SU-DHL-6 (cell line): ENCODE measurements around the gene SUSD3.
A peak's percentile ranks its signal among the peaks of the same experiment; 100 is the strongest.

ENCODE experiments used
- H2AFZ ChIP-seq: fragments of 200-600 bp; sonication (generic); 2 replicates; pipeline ENCODE4 v1.6.1; 2014; ENCODE audit warnings: low read depth, mild to moderate bottlenecking, moderate library complexity, mixed read lengths, antibody characterized with exemption, low read length; ENCODE audit not compliant: severe bottlenecking
- H3F3A ChIP-seq: fragments of 200-600 bp; shearing (Covaris generic); 2 replicates; pipeline ENCODE4 v1.6.0; 2016; ENCODE audit warnings: antibody characterized with exemption, mild to moderate bottlenecking; ENCODE audit not compliant: insufficient read depth
- H3K27ac ChIP-seq: fragments of 200-600 bp; sonication (generic); 2 replicates; pipeline ENCODE4 v1.5.1; 2016; ENCODE audit warnings: low read depth, mild to moderate bottlenecking, low read length, moderate library complexity, mixed read lengths
- H3K27me3 ChIP-seq: fragments of 200-600 bp; sonication (generic), shearing (Covaris generic); 2 replicates; pipeline ENCODE4 v1.6.0; 2014; ENCODE audit warnings: mild to moderate bottlenecking, low read length
- H3K36me3 ChIP-seq: fragments of 200-600 bp; sonication (generic); 2 replicates; pipeline ENCODE4 v1.6.1; 2014; ENCODE audit warnings: mild to moderate bottlenecking, low read length, mixed read lengths
- H3K4me2 ChIP-seq: fragments of 300-600, 200-600 bp; shearing (Covaris generic), sonication (generic); 2 replicates; pipeline ENCODE4 v1.6.0; 2014; ENCODE audit warnings: low read length, low read depth, mild to moderate bottlenecking; ENCODE audit not compliant: poor library complexity, severe bottlenecking
- H3K4me3 ChIP-seq: fragments of 200-600 bp; sonication (generic); 2 replicates; pipeline ENCODE4 v1.5.1; 2014; ENCODE audit warnings: antibody characterized with exemption, low read length, mild to moderate bottlenecking, mixed read lengths; ENCODE audit not compliant: insufficient read depth, poor library complexity, severe bottlenecking
- H3K79me2 ChIP-seq: fragments of 200-600 bp; sonication (generic); 2 replicates; pipeline ENCODE4 v1.6.1; 2014; ENCODE audit warnings: mild to moderate bottlenecking, low read length, moderate library complexity; ENCODE audit not compliant: insufficient read depth
- H3K9ac ChIP-seq: fragments of 200-600 bp; sonication (generic); 2 replicates; pipeline ENCODE4 v1.7.0; 2014; ENCODE audit warnings: mild to moderate bottlenecking, low read length
- H3K9me2 ChIP-seq: fragments of 200-600 bp; sonication (generic); replicated peaks from 2 replicates; pipeline ENCODE4 v1.6.1; 2014; ENCODE audit warnings: low read length; ENCODE audit not compliant: insufficient read depth
- H3K9me3 ChIP-seq: fragments of 200-600 bp; sonication (generic); 2 replicates; pipeline ENCODE4 v1.6.1; 2014; ENCODE audit warnings: low read length, mixed read lengths; ENCODE audit not compliant: insufficient read depth
- H4K20me1 ChIP-seq: fragments of 200-600 bp; sonication (generic); 2 replicates; pipeline ENCODE4 v1.6.1; 2014; ENCODE audit warnings: low read depth, mild to moderate bottlenecking, antibody characterized with exemption, low read length, moderate library complexity, mixed read lengths
- EZH2phosphoT487 ChIP-seq: fragments of 200-600 bp; sonication (generic), shearing (Covaris generic); conservative IDR thresholded peaks from 2 replicates; pipeline ENCODE4 v1.6.1; 2018; ENCODE audit warnings: mild to moderate bottlenecking, antibody characterized with exemption, low read length, moderate library complexity, mixed read lengths
- TF ChIP-seq, protein P1 (sequence below): fragments of 200-600 bp; sonication (generic); IDR thresholded peaks from one replicate; pipeline ENCODE4 v1.5.1; 2017; ENCODE audit warnings: antibody characterized with exemption, mild to moderate bottlenecking, low read length, moderate library complexity; ENCODE audit not compliant: insufficient read depth, poor library complexity, severe bottlenecking

The SUSD3 gene

DNA sequence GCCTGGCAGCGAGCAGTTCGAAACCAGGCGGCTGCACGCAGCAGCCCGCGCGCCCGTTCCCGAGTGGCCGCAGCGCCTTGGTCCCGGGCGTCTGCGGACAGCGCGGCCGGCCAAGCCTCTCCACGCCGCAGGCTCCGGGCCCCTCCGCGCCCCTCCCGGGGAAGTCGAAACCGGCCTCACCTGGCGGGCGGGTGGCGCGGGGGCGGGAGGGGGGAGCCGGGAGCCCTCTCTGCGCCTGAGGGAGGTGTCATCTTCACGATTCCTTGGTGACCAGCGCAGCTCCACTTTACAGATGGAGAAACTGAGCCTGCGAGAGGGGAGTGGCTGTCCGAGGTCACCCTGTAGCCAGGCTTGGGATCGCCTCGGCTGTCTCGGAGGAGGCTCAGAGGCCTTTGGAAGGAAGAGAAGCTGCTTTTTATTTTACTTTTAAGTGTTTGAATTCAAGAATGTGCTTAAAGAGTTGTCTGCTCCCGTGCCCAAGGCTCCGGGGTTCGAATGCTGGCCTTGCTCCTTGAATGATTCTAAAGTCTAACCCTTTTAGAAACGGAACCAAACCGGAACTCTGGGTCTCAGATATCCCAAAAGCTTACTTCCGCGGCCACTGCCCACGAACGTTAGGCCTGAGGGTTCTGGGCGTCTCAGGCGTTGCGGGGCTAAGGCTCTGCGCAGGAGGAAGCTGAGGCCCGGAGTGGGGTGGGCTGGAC is 662 bp downstream of the SUSD3 start:
- Histone ChIP-seq H4K20me1 (no peaks in the 10 kb centered on the region), H3K27ac (no peak overlapping the region), H3K36me3 (no peaks in the 10 kb centered on the region), H3F3A (peaks cover 15% of the 10 kb centered on the region), H2AFZ (no peak overlapping the region), H3K9me3 (no peaks in the 10 kb centered on the region), H3K4me2 (peak overlapping the region; percentile 59), H3K79me2 (no peaks in the 10 kb centered on the region), H3K27me3 (no peaks in the 10 kb centered on the region), H3K9me2 (no peaks in the 10 kb centered on the region), H3K4me3 (no peak overlapping the region), H3K9ac (peak overlapping the region; percentile 27; the same call in 1 of the 2 replicates)
- TF ChIP-seq EZH2phosphoT487: no peak
- TF ChIP-seq, protein P1, sequence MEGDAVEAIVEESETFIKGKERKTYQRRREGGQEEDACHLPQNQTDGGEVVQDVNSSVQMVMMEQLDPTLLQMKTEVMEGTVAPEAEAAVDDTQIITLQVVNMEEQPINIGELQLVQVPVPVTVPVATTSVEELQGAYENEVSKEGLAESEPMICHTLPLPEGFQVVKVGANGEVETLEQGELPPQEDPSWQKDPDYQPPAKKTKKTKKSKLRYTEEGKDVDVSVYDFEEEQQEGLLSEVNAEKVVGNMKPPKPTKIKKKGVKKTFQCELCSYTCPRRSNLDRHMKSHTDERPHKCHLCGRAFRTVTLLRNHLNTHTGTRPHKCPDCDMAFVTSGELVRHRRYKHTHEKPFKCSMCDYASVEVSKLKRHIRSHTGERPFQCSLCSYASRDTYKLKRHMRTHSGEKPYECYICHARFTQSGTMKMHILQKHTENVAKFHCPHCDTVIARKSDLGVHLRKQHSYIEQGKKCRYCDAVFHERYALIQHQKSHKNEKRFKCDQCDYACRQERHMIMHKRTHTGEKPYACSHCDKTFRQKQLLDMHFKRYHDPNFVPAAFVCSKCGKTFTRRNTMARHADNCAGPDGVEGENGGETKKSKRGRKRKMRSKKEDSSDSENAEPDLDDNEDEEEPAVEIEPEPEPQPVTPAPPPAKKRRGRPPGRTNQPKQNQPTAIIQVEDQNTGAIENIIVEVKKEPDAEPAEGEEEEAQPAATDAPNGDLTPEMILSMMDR: no peak

DNA sequence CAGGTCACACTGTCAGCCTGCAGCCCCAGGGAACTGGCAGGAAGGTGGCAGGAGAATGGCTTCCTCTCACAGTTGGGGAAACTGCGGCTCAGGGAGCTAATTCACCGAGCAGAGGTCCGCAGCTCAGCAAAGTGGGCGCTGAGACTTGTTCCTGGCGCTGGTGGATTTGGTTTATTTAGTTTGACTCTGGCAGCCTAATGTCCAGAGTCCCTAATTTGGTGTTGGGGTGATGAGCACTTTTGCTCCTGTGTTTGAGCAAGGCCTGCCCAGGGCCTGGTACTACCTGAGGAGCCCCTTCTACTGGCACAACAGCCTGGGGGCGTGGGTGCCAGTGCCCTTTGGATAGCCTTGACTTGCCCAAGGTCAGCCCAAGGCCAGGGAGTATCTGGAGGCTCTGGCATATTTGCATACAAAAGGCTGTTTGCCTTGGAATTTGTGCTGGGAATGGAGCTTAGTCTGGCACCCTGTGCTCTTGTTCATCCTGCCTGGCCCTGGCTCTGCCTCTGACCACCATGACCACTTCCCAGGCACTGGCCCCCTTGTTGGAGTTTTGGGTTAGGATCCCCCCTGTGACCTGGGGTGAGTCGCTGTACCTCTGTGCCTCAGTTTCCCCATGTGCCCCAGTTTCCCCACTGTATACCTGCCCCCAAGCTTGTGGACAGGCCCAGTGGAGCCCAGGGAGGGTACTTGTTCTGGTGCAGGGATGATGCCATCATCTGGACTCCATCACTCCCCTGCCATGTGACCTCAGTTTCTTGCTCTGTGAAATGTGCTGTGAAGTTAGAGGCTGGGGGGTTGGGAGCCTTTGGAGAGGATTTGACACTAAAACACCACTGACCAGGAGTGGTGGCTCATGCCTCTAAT is 1.4 kb downstream of the SUSD3 start:
- peak overlapping the region; percentile 59 for H3K4me2 ChIP-seq
- H3F3A ChIP-seq: peaks cover 17% of the 10 kb centered on the region
- no peaks in the 10 kb centered on the region for H4K20me1 ChIP-seq
- no peaks in the 10 kb centered on the region for H3K27me3 ChIP-seq
- no peaks in the 10 kb centered on the region for H3K36me3 ChIP-seq
- H3K9ac ChIP-seq: no peak overlapping the region
- no peak overlapping the region for H2AFZ ChIP-seq
- no peak overlapping the region for H3K27ac ChIP-seq
- no peaks in the 10 kb centered on the region for H3K9me2 ChIP-seq
- H3K9me3 ChIP-seq: no peaks in the 10 kb centered on the region
- H3K79me2 ChIP-seq: no peaks in the 10 kb centered on the region
- TF ChIP-seq EZH2phosphoT487: no peak
- TF ChIP-seq, protein P1: no peak
- no peak overlapping the region for H3K4me3 ChIP-seq

DNA sequence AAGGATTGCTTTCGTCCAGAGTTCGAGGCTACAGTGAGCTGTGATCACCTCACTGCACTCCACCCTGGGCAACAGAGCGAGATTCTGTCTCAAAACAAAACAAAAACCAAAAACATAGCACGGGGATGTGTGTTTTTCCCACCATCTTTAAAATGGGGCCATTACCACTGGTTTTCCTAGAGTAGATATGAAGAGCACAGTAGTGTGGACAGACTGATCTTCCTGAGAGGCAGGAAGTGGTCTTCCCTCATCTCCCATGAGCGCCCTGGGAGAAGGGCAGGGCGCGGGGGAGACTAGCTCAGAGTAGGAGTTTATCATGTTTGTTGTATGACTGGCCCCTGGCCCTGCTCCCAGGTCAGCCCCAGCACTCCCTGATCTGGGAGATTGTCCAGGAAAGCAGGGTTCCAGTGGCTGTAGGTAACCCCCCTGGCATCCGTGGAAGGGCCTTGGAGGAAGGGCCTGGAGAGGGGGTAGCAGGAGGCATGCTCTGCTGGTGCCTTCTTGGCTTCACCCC is 2.3 kb downstream of the SUSD3 start:
- Histone ChIP-seq H4K20me1 (no peaks in the 10 kb centered on the region), H3K9ac (no peak overlapping the region), H2AFZ (no peak overlapping the region), H3K4me2 (no peak overlapping the region), H3K9me2 (no peaks in the 10 kb centered on the region), H3K4me3 (no peak overlapping the region), H3K27me3 (no peaks in the 10 kb centered on the region), H3K79me2 (no peaks in the 10 kb centered on the region), H3K9me3 (no peaks in the 10 kb centered on the region), H3K36me3 (no peaks in the 10 kb centered on the region), H3F3A (peaks cover 17% of the 10 kb centered on the region), H3K27ac (no peak overlapping the region)
- TF ChIP-seq, protein P1: no peak
- TF ChIP-seq EZH2phosphoT487: no peak
